GM18861 (cell line): ENCODE measurements around the gene PRKAG2.
"Not testable (repeated sequence)": the region's sequence is repeated elsewhere in the genome, so short reads cannot be mapped to it uniquely, and the experiment has no call there.

Experiments used
- ATAC-seq: cut with Tn5 transposase; IDR thresholded peaks from one replicate; pipeline ENCODE4 v1.9.1; 2021; ENCODE audit not compliant: unreplicated experiment

Gene PRKAG2

DNA sequence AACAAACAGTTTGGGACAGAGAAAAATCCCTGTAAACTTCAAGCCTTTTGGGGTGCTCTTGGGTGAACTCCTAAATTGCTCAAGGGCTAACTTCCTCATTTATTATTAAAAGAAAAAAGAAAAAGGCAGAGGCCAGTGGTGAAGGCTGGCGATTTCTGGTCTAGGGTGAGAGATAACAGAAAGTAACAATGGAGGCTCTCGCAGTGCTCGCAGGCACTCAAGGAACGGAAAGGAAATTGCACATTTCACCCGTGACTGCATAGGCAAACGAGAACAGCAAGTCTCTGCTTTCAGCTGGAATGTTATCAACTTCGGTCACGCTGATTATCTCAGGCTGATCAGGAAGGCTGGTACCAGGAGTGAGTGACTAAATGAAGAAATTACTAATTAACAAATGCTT is 70.7 kb downstream of the PRKAG2 start:
- ATAC-seq: no peak

DNA sequence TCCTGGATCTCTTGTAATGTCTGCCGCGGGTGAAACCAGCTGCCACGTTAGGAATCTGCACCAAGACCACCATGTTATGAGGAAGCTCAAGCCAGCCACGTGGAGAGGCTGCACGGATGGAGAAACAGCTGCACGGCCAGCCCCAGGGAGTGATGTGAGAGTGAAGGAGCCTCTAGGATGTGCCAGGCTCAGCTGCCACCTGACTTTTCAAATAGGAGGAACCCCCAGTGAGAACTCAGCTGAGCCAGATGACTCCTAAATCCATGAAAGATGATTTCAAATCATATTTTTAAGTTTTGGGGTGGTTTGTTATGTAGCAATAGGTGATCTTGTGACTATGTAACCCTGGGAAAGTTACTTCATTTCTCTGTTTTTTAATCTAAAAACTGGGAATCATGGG is 71.7 kb downstream of the PRKAG2 start:
- no peak for ATAC-seq

DNA sequence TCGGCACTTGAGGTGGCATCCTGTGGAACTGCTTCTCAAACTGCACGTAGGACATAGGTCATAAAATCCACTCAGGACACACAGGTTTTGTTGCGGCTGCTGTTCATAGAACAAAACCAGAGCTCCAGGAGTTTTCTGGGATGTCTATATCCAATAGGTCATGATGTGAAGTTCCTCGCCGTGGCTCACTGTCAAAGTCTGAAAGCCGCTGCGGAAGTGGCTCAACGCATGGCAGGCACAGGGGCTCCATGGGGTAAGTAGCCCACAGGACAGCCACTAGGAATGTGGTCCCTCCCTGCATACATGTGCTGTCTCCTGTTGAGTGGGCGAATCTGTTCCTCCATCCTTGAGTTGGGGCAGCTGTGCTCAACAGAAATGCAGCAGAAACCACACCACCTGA is 72.2 kb downstream of the PRKAG2 start:
- ATAC-seq: no peak

DNA sequence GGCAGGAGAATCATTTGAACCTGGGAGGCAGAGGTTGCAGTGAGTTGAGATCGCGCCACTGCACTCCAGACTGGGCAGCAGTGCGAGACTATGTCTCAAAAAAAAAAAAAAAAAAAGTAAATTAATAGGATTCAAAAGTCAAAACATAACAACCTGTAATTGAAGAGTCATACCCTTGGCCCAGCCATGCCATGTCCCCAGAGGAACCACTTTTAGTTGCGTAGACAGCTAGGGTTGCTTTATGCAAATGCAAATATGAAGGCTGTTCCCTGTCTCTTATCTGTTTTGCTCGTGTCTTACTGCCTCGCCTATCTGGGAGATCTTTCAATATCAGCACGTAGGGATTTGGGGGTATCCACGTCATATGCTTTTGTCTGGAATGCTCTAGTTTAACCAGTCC is 73.1 kb downstream of the PRKAG2 start:
- ATAC-seq: no peak

DNA sequence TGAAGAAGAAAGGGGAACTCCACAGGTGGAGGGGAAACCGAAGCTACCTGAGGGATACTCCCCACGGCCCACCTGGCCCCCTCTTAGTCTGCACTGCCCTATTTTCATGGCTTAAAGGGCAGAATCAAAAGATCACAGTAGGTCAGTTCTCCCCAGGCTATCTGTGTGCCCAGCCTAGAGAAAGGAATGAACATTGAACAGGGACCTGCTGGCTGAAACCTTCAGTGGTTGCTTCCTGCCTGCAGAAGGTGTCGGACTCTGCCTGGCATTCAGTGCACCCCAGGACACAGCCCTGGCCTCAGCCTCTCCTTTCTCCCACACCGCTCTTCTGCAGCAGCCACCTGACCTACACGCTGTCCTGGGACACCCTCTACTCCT is 74.5 kb downstream of the PRKAG2 start:
- ATAC-seq: no peak

DNA sequence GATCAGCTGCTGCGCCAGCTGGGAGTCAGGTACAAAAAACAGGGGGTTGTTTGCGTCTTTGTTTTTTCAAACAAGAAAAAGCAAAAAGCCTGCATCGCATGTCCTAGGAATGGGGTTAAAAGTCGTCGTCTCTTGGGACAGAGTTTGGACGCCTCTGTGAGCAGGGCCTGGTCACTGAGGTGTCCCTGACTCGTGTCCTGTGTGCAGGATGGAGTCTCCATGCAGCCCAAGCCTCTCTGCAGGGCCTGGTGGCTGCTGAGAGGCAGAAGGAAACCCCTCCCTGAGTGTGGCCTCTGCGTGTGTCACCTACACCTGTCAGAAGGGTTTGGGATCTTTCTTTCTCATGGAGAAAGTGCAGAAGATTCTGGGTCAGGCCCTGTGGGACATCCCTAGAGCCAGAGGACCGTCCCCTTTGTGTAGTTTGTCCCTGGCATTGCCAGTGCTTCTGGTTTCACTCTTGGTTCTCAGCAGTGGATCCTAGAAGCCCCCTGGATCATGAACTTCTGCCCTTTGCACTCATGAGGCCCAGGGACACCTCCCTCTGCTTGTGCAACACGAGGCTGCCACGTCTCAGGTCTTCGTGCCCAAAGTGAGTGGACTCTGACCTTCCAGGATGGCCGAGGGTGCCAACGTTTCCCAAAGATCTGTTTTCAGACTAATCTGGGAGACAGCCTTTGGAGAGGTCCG is 75.0 kb downstream of the PRKAG2 start:
- no peak for ATAC-seq

DNA sequence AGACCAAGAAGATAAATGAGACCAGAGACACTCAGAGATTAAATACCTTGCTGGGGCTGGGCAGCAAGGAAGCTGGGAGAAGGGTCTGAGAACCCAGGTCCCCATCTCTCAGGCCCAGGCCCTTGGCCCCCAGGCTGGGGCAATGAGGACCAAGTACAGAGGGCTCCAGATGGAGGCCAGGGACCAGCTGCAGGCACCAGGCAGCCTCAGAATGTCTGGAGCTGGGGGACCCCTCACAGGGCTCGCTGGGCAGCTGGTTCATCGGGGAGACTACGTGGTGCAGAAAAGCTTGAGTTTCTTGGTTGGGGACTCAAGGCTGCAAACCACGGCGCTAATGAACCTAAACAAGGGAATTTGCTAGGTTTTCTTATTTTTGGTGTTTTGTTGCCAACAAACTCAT is 75.6 kb downstream of the PRKAG2 start:
- ATAC-seq: no peak

DNA sequence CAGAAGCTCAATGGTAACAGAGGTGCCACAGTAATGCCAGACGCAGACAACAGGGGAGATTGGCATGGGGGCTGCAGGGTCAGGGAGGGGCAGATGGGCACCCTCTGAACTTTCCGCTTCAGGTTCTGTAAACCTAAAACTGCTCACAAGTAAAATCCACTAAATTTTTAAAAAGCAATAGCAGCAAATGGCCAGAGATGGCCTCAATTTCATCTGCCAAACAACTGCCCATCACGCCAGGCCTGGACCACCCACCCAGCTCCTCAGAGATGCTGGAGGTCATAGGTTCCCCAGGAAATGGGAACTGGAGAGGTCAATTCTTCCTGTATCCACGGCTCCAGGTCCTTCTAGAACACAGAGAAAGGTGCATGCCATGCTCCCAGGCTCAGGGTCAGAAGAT is 76.1 kb downstream of the PRKAG2 start:
- ATAC-seq: no peak

DNA sequence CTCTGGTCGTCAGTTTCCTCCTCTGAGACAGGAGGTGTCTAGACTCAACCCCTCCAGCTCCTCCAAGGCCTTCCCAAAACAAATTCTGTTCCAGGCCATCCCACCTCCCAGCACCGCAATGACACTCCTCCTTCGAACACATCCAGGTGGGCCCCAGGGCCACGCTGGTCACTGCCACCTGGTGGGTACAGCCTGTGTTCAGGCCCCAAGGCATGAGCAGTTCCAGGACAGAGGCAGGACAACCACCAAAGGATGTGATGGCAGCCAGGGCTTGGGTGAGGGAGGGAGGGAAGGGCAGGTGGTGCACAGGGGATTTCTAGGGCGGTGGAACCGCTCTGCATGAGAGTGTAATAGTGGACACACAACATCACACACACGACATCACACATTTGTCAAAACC is 76.5 kb downstream of the PRKAG2 start:
- no peak for ATAC-seq

DNA sequence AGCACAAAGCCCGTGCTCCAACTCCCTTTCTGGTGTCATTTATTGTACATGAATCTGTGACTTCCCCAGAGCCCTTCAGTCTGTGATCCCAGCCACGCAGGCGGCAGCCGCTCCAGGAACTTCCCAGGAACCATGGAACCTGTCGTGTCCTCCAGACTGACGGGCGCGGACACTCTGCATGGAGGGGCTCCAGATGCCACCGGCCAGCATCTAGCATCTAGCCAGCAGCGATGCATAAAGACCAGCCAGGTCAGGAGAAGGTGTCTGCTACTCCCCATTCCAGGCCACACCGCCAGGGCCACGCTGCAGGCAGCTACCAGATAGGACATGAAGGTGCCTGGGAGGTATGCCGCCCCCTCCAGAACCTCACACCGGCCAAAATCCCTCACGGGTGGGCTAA is 77.4 kb downstream of the PRKAG2 start:
- no peak for ATAC-seq

DNA sequence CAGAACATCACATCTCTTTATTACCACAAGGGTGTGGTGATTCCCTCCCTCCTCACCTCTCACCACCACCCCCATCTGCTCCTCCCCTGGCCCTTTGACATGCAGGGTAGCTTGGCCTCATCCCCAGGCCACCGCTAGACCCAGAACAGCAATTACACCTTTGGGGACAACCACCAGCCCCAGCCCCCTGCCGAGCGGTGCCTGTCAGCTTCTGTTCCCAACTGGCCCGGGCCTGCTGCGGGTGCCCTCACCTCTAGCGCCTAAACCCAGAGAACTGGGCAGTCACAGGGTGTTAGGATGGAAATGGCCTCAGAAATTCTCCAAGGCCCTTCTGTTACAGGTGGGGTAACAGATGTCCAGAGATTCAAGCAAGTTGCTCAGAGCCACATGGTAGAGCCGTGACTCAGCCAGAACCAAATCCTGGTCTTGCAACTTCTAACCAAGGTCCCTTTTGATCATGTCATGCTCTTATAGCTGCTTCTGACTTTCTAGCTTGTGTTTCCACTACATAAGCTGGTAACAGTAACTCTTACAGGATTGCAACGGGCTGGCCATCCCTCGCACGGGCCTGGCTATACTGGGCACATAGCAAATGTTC is 78.0 kb downstream of the PRKAG2 start:
- no peak for ATAC-seq

DNA sequence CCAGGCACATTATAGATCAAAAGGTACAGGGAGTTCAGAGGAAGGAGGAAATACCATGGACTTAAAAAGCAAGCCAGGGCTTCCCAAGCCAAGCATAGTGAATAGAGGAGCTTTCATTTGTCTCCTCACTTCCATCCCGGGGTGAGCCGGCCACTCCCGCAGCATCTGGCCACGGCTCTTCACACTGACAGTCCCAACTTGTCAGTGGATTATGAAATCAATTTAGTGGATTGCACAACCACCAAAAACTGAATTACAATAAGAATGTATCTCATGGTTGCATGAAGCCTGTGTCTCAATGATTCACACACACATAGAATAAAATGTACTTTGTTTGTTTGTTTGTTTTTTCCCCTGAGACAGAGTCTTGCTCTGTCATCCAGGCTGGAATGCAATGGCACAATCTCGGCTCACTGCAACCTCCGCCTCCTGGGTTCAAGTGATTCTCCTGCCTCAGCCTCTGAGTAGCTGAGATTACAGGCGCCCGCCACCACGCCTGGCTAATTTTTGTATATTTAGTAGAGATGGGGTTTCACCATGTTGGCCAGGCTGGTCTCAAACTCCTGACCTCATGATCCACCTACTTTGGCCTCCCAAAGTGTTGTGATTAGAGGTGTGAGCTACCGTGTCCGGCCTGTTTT is 79.1 kb downstream of the PRKAG2 start:
- not testable (repeated sequence) for ATAC-seq

DNA sequence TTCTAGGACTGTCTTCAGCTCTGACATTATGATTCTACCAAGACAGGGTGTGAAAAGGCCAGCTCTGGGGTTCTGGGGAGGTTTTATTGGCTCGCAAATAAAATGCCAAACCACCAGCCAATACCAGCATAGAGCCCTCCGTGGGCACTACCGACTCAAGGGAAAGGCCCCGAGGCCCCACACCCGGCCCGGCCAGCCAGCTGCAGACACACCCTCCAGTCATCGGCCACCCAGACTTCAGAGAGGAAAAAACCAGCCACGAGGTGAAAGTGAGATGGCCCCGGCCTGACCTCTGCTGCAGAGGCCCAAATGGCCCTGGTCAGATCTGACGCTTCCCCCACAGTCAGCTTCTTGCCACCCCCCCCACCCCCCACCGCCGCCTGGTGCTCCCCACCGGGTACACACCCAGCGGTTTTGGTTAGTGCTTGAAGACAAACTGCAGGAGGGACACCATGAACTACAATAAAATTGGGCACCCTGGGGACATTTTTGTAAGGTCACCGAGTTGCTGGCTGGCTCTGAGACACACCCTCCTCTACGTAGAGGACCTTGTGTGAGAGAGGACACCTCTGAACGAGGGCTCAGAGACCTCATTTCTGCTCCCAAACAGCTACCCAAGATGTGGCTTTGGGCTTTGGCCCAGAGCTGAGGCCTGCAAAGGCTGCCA is 79.9 kb downstream of the PRKAG2 start:
- ATAC-seq: no peak

DNA sequence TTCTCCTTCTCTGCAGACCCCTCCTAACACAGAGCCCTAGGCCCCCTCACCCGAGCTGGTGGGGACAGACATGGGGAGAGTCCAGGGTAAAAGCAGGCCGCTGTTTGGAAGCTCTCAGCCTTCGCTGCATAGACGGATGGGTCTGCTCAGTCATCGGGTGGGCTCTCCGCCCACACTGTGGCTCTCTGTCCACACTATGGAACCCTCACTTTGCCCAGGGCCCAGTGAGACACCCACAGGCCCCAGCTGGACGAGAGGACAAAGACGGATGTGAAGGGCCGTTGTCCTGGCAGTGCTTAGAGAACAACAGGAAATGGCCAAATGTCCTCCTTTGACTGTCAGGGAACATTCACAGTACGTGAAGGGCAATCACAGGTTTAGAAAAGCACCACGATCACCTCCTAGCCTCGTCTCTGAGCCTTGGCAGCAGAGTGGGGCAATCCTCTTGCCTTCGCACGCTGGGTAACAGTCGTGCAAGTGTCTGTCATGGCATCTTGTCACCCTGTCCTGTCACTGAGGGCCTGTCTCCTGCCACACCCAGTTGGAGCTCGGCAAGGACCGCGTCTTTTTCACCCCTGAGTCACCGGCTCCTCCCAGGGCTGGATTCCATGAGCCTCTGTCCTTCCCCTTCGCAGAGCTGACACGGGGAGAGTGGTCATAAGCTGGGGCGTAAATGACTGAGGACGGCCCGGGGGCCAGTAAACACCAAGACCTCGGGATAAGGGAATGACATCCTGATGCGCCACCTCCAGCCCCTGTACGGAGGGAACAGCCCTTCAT is 80.6 kb downstream of the PRKAG2 start:
- no peak for ATAC-seq

DNA sequence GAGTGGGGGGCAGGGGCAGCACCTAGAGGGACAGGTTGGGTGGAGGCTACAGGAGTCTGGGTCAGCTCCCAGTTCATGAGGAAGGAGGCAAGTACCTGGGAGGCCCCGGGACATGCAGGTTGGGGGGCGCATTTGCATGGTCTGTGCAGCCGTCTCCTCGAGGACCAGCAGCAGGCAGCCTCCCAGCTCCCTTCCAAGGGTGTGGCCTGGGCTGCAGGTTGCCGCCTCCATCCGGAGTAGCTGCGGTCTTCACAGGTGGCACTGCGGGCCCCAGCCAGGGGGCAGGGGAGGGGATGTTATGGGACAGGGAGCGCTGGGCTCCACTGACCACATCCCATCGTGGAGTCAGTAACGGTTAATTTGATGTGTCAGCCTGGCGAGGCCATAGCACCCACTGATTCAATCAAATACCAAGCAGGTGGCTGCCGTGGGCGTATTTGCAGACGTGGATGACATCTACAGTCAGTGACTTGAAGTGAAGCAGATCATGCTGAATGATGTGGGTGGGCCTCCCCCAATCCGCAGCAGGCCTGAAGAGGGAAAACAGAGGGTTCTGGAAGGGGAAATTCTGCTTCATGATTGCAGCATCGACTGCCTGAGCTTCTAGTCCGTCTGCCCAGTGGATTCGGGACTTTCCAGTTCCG is 81.6 kb downstream of the PRKAG2 start:
- no peak for ATAC-seq

DNA sequence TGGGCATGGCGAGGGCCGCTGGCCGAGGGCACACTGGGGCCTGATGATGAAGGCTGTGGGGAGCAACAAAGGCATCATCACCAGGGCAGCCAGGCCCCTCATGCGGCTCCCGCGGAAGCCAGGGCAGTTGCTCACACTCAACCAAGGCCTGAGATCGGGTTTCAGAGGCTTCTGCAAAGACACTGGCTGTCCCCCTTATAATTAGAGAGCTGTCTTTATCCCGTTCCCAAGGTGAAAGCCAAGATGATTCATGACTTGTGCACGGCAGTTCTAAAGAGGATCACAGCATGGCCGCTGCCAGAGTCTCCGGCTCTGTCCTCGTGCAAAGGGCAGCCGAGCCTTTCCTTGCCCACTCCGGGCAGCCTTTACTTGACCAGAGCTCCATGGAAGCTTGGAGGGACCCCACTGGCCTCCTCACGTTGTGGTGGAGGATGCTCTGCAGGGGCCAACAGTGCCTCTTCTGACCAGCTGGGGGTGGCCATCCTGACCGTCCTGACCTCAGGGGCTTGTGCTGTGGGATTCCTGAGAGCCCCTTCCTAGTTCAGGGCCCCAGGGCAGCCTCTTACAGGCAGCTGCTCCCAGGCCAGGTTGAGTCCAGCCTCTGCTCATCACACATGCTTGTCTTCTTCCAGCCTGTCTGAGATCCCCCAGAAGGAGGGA is 82.3 kb downstream of the PRKAG2 start:
- no peak for ATAC-seq

DNA sequence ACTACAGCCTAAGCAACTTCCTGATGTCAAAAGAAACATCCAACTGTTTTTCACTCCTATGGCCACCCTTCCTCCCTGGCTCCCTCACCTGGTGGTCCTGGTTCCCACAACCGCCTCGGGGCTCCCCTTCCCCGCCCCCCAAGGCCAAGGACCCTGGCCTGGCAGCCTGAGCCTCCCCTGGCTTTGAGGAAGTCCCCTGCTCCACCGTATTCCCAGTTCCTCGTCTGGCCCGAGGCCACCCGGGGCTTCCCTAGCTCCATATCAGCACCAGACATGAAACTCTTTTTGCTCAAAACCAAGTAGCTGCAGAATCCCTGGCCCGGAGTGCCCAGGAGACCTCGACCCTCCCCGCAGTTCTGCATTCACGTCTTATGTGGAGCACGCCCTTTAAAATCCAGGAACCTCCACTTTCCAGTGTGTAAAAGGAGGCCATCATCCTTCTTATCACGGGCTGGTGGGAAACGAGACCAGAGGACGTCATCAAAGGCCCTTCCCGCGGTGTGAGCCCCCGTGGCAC is 82.9 kb downstream of the PRKAG2 start:
- ATAC-seq: no peak

DNA sequence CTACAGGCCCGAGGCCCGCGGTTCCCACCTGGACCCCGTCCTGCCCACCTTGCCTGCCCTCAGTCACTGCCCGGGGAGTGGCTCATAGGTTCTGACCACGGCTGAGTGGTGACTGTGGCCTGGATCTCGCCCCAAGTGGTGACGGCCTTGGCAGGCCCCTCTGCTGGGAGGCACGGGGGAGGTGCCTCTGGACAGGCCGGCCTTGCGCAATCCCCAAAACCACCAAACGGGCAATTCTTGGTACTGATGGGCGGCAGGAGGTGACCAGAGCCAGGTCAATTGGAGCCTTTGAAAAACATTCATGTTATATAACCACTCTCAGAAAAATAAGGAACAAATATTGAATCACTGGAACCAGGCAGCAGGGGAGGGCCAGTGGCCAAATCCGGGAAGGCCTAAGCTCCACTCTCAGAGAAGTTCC is 83.4 kb downstream of the PRKAG2 start:
- ATAC-seq: no peak

DNA sequence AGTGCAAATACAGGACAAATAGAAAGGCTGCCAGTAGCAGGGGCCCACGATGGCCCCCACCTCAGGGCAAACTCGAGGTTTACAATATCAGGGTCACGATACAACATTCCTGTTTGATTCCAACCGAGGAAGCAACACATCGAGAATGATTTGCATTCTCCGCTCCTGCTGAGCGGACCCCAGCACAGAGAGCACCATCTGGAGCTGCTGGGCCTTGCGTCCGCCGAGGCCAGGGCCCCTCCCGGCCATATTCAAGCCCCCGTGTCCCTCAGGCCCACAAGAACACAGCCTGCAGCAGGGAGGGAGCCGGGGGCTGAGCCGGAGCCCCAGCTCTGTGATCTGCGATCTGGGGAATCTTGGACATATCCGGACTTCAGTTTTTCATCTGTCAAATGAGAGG is 84.3 kb downstream of the PRKAG2 start:
- no peak for ATAC-seq

DNA sequence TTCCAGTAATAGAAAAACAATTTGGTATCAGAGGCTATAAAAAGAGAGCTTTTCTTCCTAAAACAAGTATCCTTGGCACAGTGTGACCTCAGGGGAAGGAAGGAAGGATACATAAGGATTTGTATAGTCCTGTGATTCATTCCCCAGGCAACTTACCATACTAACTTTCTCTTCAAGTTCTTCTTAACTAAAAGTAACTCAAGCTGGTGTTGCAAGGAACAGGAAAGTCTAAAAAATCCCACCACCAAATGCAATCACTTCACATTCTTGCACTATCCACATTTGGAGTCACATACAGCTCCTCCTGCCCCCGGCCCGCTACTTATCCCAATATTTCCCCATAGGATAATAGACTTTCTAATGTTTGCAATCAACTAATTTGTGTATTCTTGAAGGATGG is 84.8 kb downstream of the PRKAG2 start:
- ATAC-seq: no peak
